ENCODE results near the gene SLC25A51. TPM values are rescaled to one million over a fixed set of nuclear protein-coding genes. Genes with fewer than 3 reads are reported as not detected.

SLC25A51 gene
- total RNA-seq, 1 experiment from 2014 or later, result 12.9 TPM

DNA sequence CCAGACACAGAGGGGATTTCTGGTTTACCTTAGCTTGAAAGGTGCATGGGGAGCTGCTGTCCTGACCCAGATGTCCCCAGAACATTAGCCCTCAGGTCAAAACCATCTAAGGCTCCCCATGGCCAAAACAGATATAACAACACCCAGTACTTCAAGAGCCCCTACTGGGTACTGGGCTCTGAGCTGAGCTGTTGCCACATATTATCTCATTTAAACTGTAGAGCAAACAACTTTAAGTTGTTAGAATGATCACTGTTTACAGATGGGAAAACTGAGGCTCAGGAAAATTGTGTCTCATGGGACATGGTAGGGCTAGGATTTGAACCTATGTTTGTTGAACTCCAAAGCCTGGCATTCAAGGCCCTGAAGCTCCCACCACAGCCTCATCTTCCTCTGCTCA, 20.6 kb upstream of the SLC25A51 start:
- Histone ChIP-seq H3T11ph (ENCODE audit: low read length) (no peak overlapping the region), H3K27me3 (ENCODE audit: insufficient read depth, low read length) (no peaks in the 10 kb centered on the region), H3K56ac (ENCODE audit: insufficient read length, low read depth, low read length) (no peak overlapping the region), H2BK12ac (ENCODE audit: insufficient read length, low read depth, low read length) (no peak overlapping the region), H3K9ac (ENCODE audit: extremely low read depth, insufficient read length, low read length) (no peak overlapping the region), H2AK5ac (ENCODE audit: insufficient read length, low read length) (no peak overlapping the region), H3K14ac (ENCODE audit: insufficient read depth, low read length) (no peak overlapping the region), H3K23ac (ENCODE audit: insufficient read length, low read depth, low read length) (no peak overlapping the region), H3K9me3 (ENCODE audit: control insufficient read depth, low read depth, low read length) (no peaks in the 10 kb centered on the region), H2BK5ac (ENCODE audit: insufficient read length, low read length) (no peak overlapping the region), H2AFZ (ENCODE audit: low read length) (no peak overlapping the region), H4K91ac (ENCODE audit: insufficient read length, low read depth, low read length) (no peak overlapping the region), H3K79me2 (ENCODE audit: insufficient read depth, low read length) (no peaks in the 10 kb centered on the region), H3K79me1 (ENCODE audit: insufficient read depth, low read depth, low read length, poor library complexity, severe bottlenecking) (no peaks in the 10 kb centered on the region), H3K23me2 (ENCODE audit: insufficient read length, low read depth, low read length, poor library complexity, severe bottlenecking) (no peaks in the 10 kb centered on the region), H3K4ac (ENCODE audit: low read depth, low read length) (no peak overlapping the region), H3K4me1 (ENCODE audit: insufficient read depth, low read length) (no peaks in the 10 kb centered on the region; the same call in 1 of the 2 replicates), H3K4me2 (ENCODE audit: insufficient read depth, insufficient read length, low read length) (no peak overlapping the region), H2BK15ac (ENCODE audit: low read depth, low read length) (no peak overlapping the region), H3K27ac (ENCODE audit: insufficient read length, low read depth, low read length) (no peak overlapping the region), H2BK20ac (ENCODE audit: low read depth, low read length, poor library complexity, severe bottlenecking) (no peak overlapping the region), H4K20me1 (ENCODE audit: control insufficient read depth, insufficient read depth, insufficient read length) (no peaks in the 10 kb centered on the region), H2BK120ac (ENCODE audit: low read depth, low read length, poor library complexity, severe bottlenecking) (no peak overlapping the region), H3K18ac (ENCODE audit: insufficient read length, low read depth, low read length) (no peak overlapping the region), H4K8ac (replicated peaks; ENCODE audit: insufficient read length, low read depth, low read length) (no peak overlapping the region), H4K5ac (ENCODE audit: insufficient read length, low read depth, low read length) (no peak overlapping the region)
- Mint-ChIP-seq H3K4me1 (peaks cover 60 to 69% of the 10 kb centered on the region in 2 experiments), H3K4me3 (no peak overlapping the region), H3K27me3 (ENCODE audit: low read depth) (no peaks in the 10 kb centered on the region; the same call in 1 of the 2 replicates), H3K27ac (no peak overlapping the region), H3K9me3 (no peaks in the 10 kb centered on the region), H3K36me3 (ENCODE audit: insufficient read depth in 1 of 3, low read depth in 3 of 3) (no peaks in the 10 kb centered on the region; a peak in 1 of 7 replicates)
- TF ChIP-seq, protein P1, sequence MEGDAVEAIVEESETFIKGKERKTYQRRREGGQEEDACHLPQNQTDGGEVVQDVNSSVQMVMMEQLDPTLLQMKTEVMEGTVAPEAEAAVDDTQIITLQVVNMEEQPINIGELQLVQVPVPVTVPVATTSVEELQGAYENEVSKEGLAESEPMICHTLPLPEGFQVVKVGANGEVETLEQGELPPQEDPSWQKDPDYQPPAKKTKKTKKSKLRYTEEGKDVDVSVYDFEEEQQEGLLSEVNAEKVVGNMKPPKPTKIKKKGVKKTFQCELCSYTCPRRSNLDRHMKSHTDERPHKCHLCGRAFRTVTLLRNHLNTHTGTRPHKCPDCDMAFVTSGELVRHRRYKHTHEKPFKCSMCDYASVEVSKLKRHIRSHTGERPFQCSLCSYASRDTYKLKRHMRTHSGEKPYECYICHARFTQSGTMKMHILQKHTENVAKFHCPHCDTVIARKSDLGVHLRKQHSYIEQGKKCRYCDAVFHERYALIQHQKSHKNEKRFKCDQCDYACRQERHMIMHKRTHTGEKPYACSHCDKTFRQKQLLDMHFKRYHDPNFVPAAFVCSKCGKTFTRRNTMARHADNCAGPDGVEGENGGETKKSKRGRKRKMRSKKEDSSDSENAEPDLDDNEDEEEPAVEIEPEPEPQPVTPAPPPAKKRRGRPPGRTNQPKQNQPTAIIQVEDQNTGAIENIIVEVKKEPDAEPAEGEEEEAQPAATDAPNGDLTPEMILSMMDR (conservative IDR thresholded peaks at IDR 0.05), result no peak
- DNase-seq, result no peak

All from H9 (cell line).